ENCODE measurements around the gene EXOC2.
A peak's percentile ranks its signal among the peaks of the same experiment; 100 is the strongest.
"Not testable (repeated sequence)": the region's sequence is repeated elsewhere in the genome, so short reads cannot be mapped to it uniquely, and the experiment has no call there.

EXOC2 gene

GRCh38 chr6:708237-708598, 15.3 kb upstream of the EXOC2 start:
- DNase-seq = no peak

GRCh38 chr6:707576-708236, 14.8 kb upstream of the EXOC2 start:
- DNase-seq = no peak

GRCh38 chr6:706819-707381, 14.0 kb upstream of the EXOC2 start:
- DNase-seq = no peak

GRCh38 chr6:706146-706545, 13.2 kb upstream of the EXOC2 start:
- no peak for DNase-seq

GRCh38 chr6:705047-705446, 12.1 kb upstream of the EXOC2 start:
- DNase-seq = no peak

GRCh38 chr6:704046-704445, 11.1 kb upstream of the EXOC2 start:
- DNase-seq = no peak

GRCh38 chr6:703552-703951, 10.6 kb upstream of the EXOC2 start:
- DNase-seq = no peak

GRCh38 chr6:701700-702479, 9.0 kb upstream of the EXOC2 start:
- DNase-seq = no peak

GRCh38 chr6:701215-701614, 8.3 kb upstream of the EXOC2 start:
- DNase-seq = no peak

GRCh38 chr6:700490-700889, 7.6 kb upstream of the EXOC2 start:
- no peak for DNase-seq

- DNase-seq = no peak
Observed at GRCh38 chr6:699319-699718, 6.4 kb upstream of the EXOC2 start.

- not testable (repeated sequence) for DNase-seq
Observed at GRCh38 chr6:694431-695126, 1.6 kb upstream of the EXOC2 start.

- no peak for DNase-seq
Observed at GRCh38 chr6:693723-694009, 727 bp upstream of the EXOC2 start.

GRCh38 chr6:692356-692851, 535 bp downstream of the EXOC2 start:
- DNase-seq = peak; percentile 71

- no peak for DNase-seq
Observed at GRCh38 chr6:689223-689622, 3.7 kb downstream of the EXOC2 start.

GRCh38 chr6:686497-686896, 6.4 kb downstream of the EXOC2 start:
- DNase-seq = no peak

- DNase-seq = no peak
Observed at GRCh38 chr6:684831-685636, 7.9 kb downstream of the EXOC2 start.

- DNase-seq = no peak
Observed at GRCh38 chr6:683742-684440, 9.0 kb downstream of the EXOC2 start.

GRCh38 chr6:680666-681340, 12.1 kb downstream of the EXOC2 start:
- DNase-seq = no peak

GRCh38 chr6:680251-680650, 12.7 kb downstream of the EXOC2 start:
- no peak for DNase-seq

GRCh38 chr6:679282-679681, 13.7 kb downstream of the EXOC2 start:
- DNase-seq = no peak

- no peak for DNase-seq
Observed at GRCh38 chr6:678520-678919, 14.4 kb downstream of the EXOC2 start.

Measured in CD4-positive, alpha-beta T cell treated with Interleukin-15 for 1 hour (primary cell).